ENCODE results near the gene DLG2. TPM values are rescaled to one million over a fixed set of nuclear protein-coding genes. Genes with fewer than 3 reads are reported as not detected.

The DLG2 gene
- total and polyA plus RNA-seq, 4 donors: 0.30 to 5.5 (median 0.68) TPM

GRCh38 chr11:85279267-85279666 is 347.9 kb downstream of the DLG2 start:
- 52% methylated on average over 1 of the region's 1 CpG for WGBS
- H3K27me3 ChIP-seq (ENCODE audit: control insufficient read depth in 4 of 4, insufficient read depth in 4 of 4, low read length in 3 of 4): no peaks in the 10 kb centered on the region
- H3K4me3 ChIP-seq (ENCODE audit: low read depth in 1 of 3, low read length in 3 of 3): no peak overlapping the region

More at GRCh38 chr11:85279267-85279666, 347.9 kb downstream of the DLG2 start:
- H3K4me1 ChIP-seq (ENCODE audit: control insufficient read depth in 4 of 4, insufficient read depth in 4 of 4, low read length in 3 of 4): no peaks in the 10 kb centered on the region
- TF ChIP-seq ZBTB33 (IDR thresholded peaks at IDR 0.05): no peak
- TF ChIP-seq FOXA2 (IDR thresholded peaks at IDR 0.05): no peak
- TF ChIP-seq GABPA (IDR thresholded peaks at IDR 0.05 in 1 of 2, conservative IDR thresholded peaks at IDR 0.05 in 1 of 2): no peak
- no peak for TF ChIP-seq RAD21 (IDR thresholded peaks at IDR 0.05)
- no peak for TF ChIP-seq REST (IDR thresholded peaks at IDR 0.05)
- TF ChIP-seq ATF3 (IDR thresholded peaks at IDR 0.05): no peak
- TF ChIP-seq SP1 (IDR thresholded peaks at IDR 0.05): no peak
- TF ChIP-seq TAF1 (conservative IDR thresholded peaks at IDR 0.05): no peak
- TF ChIP-seq HNF4G (IDR thresholded peaks at IDR 0.05): no peak
- no peak for TF ChIP-seq CTCF (IDR thresholded peaks at IDR 0.05; ENCODE audit: low read depth, low read length, missing input control)
- TF ChIP-seq FOXA1 (IDR thresholded peaks at IDR 0.05): no peak
- TF ChIP-seq EGR1 (IDR thresholded peaks at IDR 0.05; ENCODE audit: low read depth in 2 of 2): no peak
- TF ChIP-seq HNF4A (conservative IDR thresholded peaks at IDR 0.05): no peak
- H3K36me3 ChIP-seq (ENCODE audit: control insufficient read depth in 4 of 4, insufficient read depth in 3 of 4, low read depth in 1 of 4, low read length in 3 of 4): no peaks in the 10 kb centered on the region
- H3K9me3 ChIP-seq (ENCODE audit: control insufficient read depth in 4 of 4, low read length in 3 of 4): no peaks in the 10 kb centered on the region
- DNase-seq (ENCODE audit: low spot score): no peak
- H3K27ac ChIP-seq (ENCODE audit: low read depth in 1 of 2, low read length in 2 of 2): no peak overlapping the region
- H3K9ac ChIP-seq (ENCODE audit: low read depth in 1 of 2, low read length in 2 of 2): no peak overlapping the region
